GM06990 (cell line): Measurements from ENCODE around the gene DRD4.

ENCODE experiments used
- DNase-seq: peaks from one replicate; pipeline ENCODE4 v3.0.0-alpha.2; 2011; ENCODE audit not compliant: insufficient read length; ENCODE audit errors: extremely low read depth
- H3K27me3 ChIP-seq: replicated peaks from 2 replicates; pipeline ENCODE4 v1.6.0; 2011; ENCODE audit warnings: low read length; ENCODE audit not compliant: control insufficient read depth, insufficient read depth
- H3K36me3 ChIP-seq: 2 replicates; pipeline ENCODE4 v1.5.1; 2011; ENCODE audit warnings: low read length; ENCODE audit not compliant: control insufficient read depth, insufficient read depth
- H3K4me3 ChIP-seq: replicated peaks from 2 replicates; pipeline ENCODE4 v1.5.1; 2011; ENCODE audit warnings: low read depth, mild to moderate bottlenecking, control low read depth, low read length
- CTCF ChIP-seq: IDR thresholded peaks from 2 replicates; pipeline ENCODE4 v1.5.1; 2011; ENCODE audit warnings: low read length, control low read depth, mild to moderate bottlenecking, inconsistent platforms; ENCODE audit not compliant: insufficient read depth, poor library complexity, severe bottlenecking

The DRD4 gene

GRCh38 chr11:617912-618682 is 19.0 kb upstream of the DRD4 start:
- Histone ChIP-seq H3K4me3 (no peak overlapping the region), H3K27me3 (no peaks in the 10 kb centered on the region), H3K36me3 (peaks cover 14% of the 10 kb centered on the region)
- no peak for TF ChIP-seq CTCF
- no peak for DNase-seq

- Histone ChIP-seq H3K4me3 (no peak overlapping the region), H3K36me3 (peaks cover 7% of the 10 kb centered on the region), H3K27me3 (no peaks in the 10 kb centered on the region)
- no peak for TF ChIP-seq CTCF
- DNase-seq, result no peak
Measured at GRCh38 chr11:618856-619627, 18.0 kb upstream of the DRD4 start.

- peaks cover 3% of the 10 kb centered on the region for H3K36me3 ChIP-seq
- no peak for TF ChIP-seq CTCF
- no peak for DNase-seq
- no peaks in the 10 kb centered on the region for H3K27me3 ChIP-seq
- no peak overlapping the region for H3K4me3 ChIP-seq
Measured at GRCh38 chr11:619628-620050, 17.4 kb upstream of the DRD4 start.

GRCh38 chr11:620201-620600 is 16.9 kb upstream of the DRD4 start:
- Histone ChIP-seq H3K27me3 (no peaks in the 10 kb centered on the region), H3K36me3 (peaks cover 2% of the 10 kb centered on the region), H3K4me3 (no peak overlapping the region)
- peak; percentile 7 for DNase-seq
- no peak for TF ChIP-seq CTCF

- no peaks in the 10 kb centered on the region for H3K27me3 ChIP-seq
- peak; percentile 11 for DNase-seq
- no peak for TF ChIP-seq CTCF
- no peaks in the 10 kb centered on the region; the same call in 1 of the 2 replicates for H3K36me3 ChIP-seq
- no peak overlapping the region for H3K4me3 ChIP-seq
Measured at GRCh38 chr11:620935-621814, 15.9 kb upstream of the DRD4 start.
